Stimulated activated CD8-positive, alpha-beta memory T cell treated with anti-CD3 and anti-CD28 coated beads, Interleukin-2, amount 100 ng/mL, for 48 hours (primary cell): ENCODE results near the gene TRAF1.
A peak's percentile ranks its signal among the peaks of the same experiment; 100 is the strongest.

Source experiments
- DNase-seq, 2 donors: peaks; one replicate each; pipeline ENCODE4 v3.0.0-alpha.2; 2020; ENCODE audit warnings: low read depth in 2 of 2

TRAF1 gene

GRCh38 chr9:120905315-120906164 is 21.1 kb downstream of the TRAF1 start:
- no peak for DNase-seq

GRCh38 chr9:120904978-120905301 is 21.7 kb downstream of the TRAF1 start:
- DNase-seq, result no peak

- DNase-seq, result no peak
These were observed 22.3 kb downstream of the TRAF1 start for GRCh38 chr9:120904061-120904977.

GRCh38 chr9:120902569-120903535 is 23.7 kb downstream of the TRAF1 start:
- DNase-seq, result no peak

GRCh38 chr9:120901755-120902568 is 24.6 kb downstream of the TRAF1 start:
- DNase-seq, result no peak

GRCh38 chr9:120900824-120901223 is 25.8 kb downstream of the TRAF1 start:
- no peak for DNase-seq

- no peak for DNase-seq
These were observed 27.0 kb downstream of the TRAF1 start for GRCh38 chr9:120899490-120900068.

- DNase-seq, result no peak
These were observed 28.2 kb downstream of the TRAF1 start for GRCh38 chr9:120898396-120898795.

GRCh38 chr9:120895951-120896350 is 30.6 kb downstream of the TRAF1 start:
- no peak for DNase-seq

GRCh38 chr9:120894321-120895148 is 32.1 kb downstream of the TRAF1 start:
- DNase-seq, result no peak

GRCh38 chr9:120893611-120894307 is 32.8 kb downstream of the TRAF1 start:
- no peak for DNase-seq

- DNase-seq, result no peak
These were observed 33.6 kb downstream of the TRAF1 start for GRCh38 chr9:120892748-120893610.

GRCh38 chr9:120891884-120892747 is 34.5 kb downstream of the TRAF1 start:
- no peak for DNase-seq

- peak; percentile 52 to 54 for DNase-seq
These were observed 35.2 kb downstream of the TRAF1 start for GRCh38 chr9:120891245-120891883.

- no peak for DNase-seq
These were observed 36.0 kb downstream of the TRAF1 start for GRCh38 chr9:120890320-120891244.
